HG02759 (cell line): ENCODE measurements around the gene LRRK1.

Experiments
- ATAC-seq: cut with Tn5 transposase; IDR thresholded peaks from one replicate; pipeline ENCODE4 v1.9.1; 2021; ENCODE audit warnings: mild to moderate bottlenecking, moderate library complexity; ENCODE audit not compliant: unreplicated experiment

The LRRK1 gene

GRCh38 chr15:100968050-100968966 lies 49.2 kb downstream of the LRRK1 start:
- ATAC-seq: no peak

- no peak for ATAC-seq
Observed at GRCh38 chr15:100972975-100973350, 53.8 kb downstream of the LRRK1 start.

GRCh38 chr15:100973351-100974111 lies 54.4 kb downstream of the LRRK1 start:
- no peak for ATAC-seq

- ATAC-seq: no peak
Observed at GRCh38 chr15:100975043-100975442, 55.9 kb downstream of the LRRK1 start.

GRCh38 chr15:100980410-100981046 lies 61.4 kb downstream of the LRRK1 start:
- peak; percentile 40 for ATAC-seq

GRCh38 chr15:100981086-100981485 lies 61.9 kb downstream of the LRRK1 start:
- ATAC-seq: peak; percentile 52

GRCh38 chr15:100983221-100983620 lies 64.1 kb downstream of the LRRK1 start:
- no peak for ATAC-seq

GRCh38 chr15:100985401-100985800 lies 66.2 kb downstream of the LRRK1 start:
- ATAC-seq: no peak

GRCh38 chr15:100986158-100986896 lies 67.2 kb downstream of the LRRK1 start:
- no peak for ATAC-seq

- no peak for ATAC-seq
Observed at GRCh38 chr15:100987143-100987542, 68.0 kb downstream of the LRRK1 start.

GRCh38 chr15:100988297-100988696 lies 69.1 kb downstream of the LRRK1 start:
- no peak for ATAC-seq

- ATAC-seq: no peak
Observed at GRCh38 chr15:100988857-100989256, 69.7 kb downstream of the LRRK1 start.

- ATAC-seq: no peak
Observed at GRCh38 chr15:100994597-100995446, 75.7 kb downstream of the LRRK1 start.

GRCh38 chr15:100995471-100996430 lies 76.6 kb downstream of the LRRK1 start:
- no peak for ATAC-seq

- no peak for ATAC-seq
Observed at GRCh38 chr15:100997442-100997841, 78.3 kb downstream of the LRRK1 start.

GRCh38 chr15:100998630-100999029 lies 79.5 kb downstream of the LRRK1 start:
- ATAC-seq: no peak

GRCh38 chr15:100999369-100999768 lies 80.2 kb downstream of the LRRK1 start:
- no peak for ATAC-seq

GRCh38 chr15:101000271-101000681 lies 81.1 kb downstream of the LRRK1 start:
- no peak for ATAC-seq

- no peak for ATAC-seq
Observed at GRCh38 chr15:101001056-101001455, 81.9 kb downstream of the LRRK1 start.
